ENCODE data around the gene OR2T35.

DNA sequence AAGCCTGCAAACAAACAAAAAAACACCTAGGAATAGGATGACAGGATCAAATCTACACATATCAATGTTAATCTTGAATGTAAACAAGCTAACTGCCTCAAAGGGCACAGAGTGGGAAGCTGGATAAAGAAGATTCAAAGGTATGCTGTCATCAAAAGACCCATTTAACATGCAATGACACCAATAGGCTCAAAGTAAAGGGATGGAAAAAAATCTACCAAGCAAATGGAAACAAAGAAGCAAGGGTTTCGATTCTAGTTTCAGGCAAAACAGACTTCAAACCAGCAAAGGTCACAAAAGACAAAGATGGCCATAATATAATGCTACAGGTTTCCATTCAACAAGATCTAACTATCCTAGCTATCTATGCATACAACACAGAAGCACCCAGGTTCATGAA, 31.3 kb downstream of the OR2T35 start:
- TF ChIP-seq POLR2A (IDR thresholded peaks at IDR 0.05; ENCODE audit: low read length) (no peak), GATA1 (IDR thresholded peaks at IDR 0.05; ENCODE audit: low read depth, low read length) (no peak)

Measured in erythroblast (primary cell).